ENCODE results near the gene CHL1.

Gene CHL1

DNA sequence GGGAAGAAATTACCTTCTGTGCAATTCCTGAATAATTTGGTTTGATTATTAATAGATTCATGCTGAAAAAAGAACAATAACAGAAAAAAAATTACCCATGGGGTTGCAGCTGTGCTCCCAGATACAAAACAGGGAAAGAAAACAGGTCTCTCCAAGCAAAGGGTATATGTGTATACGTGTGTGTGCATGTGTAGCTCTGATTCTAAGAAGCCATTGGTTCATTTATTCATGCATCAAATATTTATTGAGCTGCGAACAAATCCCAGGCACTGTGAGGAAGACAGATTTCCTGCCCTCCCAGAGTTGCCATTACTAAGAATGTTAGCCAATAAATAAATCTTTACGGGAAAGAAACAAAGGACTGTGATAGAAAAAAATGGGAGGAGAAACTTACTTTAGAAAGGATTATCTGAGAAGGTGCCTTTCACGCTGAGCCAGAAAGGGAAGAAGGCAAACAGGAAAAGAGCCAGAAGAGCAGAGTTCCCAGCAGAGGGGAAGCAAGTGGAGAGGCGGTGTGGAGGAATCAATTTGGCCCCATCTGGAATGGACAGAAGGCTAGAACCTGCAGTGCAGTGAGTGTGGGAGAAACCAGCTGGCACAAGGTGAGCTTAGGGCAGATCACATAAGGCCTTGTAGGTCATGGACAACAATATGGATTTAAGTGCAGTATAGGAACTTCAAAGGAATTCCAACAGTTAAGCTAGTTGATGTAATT is 20.7 kb downstream of the CHL1 start:
- DNase-seq (ENCODE audit: low spot score) = no peak

DNA sequence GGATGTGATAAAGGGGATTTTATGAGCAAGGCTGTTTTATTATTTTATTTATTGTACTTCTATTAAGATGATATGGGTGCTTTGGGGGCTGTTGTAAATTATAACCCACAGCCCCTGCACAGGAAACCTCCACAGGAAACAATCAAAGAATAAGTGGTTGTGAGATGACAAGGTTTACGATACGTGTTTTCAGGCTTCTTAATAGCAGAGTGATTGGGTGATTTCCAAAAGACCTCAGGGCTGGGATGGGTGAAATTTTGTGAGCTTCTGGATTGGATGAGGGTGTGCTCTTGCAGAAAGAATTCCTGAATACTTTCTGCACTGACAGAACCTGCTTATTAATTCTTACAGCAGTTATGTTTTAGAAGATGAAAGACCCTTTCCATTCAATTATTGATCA is 21.4 kb downstream of the CHL1 start:
- DNase-seq (ENCODE audit: low spot score) = no peak

DNA sequence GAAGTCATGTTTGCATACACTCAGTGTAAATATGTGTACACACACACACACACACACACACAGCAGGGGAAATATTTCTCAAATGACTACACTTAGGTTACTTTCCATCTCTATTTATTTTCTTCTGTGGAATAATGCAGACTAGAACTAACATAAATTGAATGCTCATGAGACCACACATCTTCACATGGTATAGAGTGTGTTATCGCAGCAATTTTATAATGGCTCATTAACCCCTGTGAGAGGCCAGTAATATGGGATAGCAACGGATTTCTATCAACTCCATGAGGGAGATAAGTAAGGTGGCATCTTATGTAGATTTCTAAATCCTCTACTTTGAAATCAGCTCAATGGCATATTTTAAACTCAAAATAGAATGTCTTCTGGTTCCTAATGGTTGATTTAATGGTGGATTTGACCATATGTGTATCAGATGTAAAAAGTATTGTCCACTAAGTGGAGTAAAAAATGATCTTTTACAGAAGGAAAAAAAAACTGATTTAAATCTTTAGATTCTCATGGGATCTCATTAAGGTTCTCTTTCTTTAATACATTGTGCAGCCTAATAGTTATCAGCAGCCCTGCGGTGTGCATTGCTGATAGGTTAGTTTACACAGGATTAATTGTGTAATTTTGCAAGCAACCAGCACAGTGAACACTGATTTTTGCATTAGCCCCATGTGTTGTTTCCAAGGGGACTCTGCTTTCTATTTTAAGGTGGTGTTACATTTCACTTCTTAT is 32.0 kb downstream of the CHL1 start:
- no peak for DNase-seq (ENCODE audit: low spot score)

DNA sequence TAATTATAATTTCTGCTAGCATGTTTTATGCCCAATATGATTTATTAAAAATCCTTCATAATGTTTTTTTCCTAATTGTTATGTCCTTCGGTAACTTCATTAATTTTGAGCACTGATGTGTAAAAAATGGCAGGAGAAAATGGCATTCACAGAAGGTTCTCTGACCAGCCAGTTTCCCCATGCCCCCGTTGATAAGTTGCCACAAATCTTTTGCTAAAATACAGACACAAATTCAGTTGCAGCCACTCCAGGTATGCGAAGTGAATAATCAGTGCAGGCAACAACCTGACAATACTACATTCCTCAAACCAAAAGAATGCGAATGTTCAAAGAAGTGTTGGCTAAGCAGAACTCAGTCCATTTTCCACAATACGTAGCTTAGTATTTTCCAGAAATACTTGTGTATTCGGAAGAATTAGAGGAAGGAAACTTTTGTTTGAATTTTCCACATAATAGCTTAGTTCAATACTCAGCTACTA is 32.7 kb downstream of the CHL1 start:
- DNase-seq (ENCODE audit: low spot score) = no peak

DNA sequence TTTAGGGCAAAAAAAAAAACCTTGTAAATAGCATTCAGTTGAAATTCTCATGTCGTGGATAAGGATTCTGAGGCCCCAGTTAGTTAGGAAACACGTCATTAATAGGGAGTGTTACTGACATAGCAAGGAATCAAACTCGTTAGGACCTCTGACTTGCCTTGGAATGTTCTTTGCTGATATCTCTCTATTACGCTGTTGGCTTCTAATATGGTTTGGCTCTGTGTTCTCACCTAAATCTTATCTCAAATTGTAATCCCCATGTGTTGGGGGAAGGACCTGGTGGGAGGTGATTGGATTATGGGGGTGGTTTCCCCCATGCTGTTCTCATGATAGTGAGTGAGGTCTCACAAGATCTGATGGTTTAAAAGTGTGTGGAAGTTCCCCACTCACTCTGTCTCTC is 40.3 kb downstream of the CHL1 start:
- no peak for DNase-seq (ENCODE audit: low spot score)

DNA sequence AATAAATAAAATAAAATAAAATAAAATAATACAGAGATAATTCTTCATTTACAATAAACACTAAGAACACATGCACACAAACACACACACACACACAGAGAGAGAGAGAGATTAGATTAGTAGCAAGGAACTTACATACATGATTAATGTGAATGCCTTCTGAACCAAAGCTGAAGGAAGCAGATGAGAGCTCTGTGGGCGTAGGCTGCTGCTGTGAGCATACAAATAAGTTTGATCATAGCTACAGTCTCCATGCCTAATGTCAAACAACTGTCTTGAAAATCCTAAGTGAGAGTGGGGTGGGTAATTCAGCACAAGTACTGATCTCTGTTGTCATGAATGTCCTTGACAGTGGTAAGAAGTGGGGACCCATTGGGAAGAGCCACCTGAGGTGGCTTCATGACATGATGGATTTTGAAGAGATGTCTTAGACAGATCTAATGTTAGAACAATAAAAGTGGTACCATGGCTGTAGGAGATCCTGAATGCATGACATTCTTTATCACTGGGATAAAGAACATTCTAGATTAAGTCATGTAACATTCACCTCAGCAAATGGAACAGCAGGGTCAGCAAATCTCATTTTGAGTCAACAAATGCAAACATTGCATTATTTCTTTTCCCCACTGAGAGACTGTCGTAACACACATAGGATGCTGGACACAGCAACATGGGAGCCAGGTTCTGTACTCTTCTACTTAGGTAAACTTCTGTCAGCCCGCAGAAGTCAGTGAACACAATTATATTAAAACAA is 46.2 kb downstream of the CHL1 start:
- DNase-seq (ENCODE audit: low spot score) = no peak

DNA sequence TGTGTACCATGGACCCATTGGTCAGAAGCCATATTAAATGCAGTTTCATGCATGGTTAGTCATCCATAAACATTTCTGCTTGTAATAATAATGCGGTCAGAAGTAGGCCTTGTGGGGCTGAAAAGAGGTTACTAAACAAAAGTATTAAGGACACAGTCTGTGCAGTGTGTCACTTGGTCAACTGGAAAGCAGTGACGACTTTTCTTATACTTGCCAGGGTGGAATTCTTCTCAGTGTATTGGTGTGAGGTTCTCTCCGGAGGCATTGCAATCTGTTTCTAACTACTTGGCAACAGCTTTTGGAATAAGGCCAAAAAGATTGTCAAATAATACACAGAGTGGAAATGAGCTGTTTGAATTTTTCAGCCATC is 46.8 kb downstream of the CHL1 start:
- DNase-seq (ENCODE audit: low spot score) = no peak

DNA sequence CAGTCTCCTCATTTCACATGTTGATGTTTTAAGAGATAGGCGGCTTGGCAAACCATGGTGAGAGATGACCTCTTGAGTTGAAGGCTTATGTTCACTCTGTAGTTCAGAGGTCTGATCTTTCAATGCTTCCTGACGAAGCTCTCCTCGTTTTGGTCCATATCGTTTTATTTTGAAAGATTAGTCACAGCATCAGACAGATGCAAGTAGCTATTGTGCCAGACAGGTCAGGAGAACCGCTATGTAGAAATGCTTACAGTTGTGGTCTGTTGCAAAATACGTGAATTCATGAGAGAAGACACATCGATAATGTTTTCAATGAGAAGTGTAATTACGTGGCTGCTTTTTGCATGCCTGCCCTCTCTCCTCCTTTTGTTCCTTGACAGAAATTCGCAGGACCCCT is 47.5 kb downstream of the CHL1 start:
- DNase-seq (ENCODE audit: low spot score) = no peak

DNA sequence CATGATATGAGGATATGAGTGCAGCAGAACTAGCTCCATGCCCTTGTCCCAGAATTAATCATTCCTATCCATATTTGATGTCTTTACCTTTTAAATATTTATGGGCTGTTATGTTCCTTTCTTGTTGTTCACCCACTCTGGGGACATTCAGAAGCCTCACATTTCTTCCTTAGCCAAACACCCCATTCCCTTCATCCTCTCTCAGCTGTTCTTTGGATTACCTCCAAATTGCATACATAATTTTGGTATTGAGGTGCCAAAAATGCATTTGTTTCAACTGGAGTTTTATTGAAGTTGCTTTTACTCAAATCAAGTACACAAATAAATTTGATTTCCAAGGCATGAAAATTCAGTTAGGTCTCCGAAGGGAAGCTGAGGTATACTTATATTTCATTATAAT is 51.4 kb downstream of the CHL1 start:
- no peak for DNase-seq (ENCODE audit: low spot score)

DNA sequence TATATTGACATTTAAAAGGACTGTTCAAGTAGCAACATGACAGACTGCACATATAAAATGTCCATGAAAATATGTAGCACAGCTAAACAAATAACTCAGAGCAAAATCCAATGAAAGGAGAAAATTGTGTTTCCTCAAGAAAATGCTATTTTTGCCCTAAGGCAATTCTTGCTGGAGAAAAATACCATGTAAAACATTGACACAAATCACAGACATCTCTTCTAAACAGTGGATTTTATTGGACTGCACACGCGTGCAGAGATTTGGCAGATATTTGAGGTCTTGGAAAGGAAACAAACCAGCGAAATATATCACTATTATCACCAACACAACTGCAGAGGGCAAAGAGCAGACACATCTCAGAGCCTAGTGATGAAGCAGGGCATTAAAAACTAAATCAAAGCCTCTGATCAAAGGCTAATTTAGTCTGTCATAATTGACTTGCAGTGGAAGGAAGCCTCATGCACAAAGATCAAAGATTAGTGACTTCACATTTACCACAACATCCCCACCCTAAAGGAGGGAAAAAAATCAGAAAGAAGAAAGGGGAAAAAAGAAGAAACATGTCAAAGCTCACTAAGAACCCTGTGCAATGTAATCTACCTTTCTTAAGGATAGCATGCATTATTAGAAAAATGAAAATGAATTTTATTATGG is 52.4 kb downstream of the CHL1 start:
- no peak for DNase-seq (ENCODE audit: low spot score)

DNA sequence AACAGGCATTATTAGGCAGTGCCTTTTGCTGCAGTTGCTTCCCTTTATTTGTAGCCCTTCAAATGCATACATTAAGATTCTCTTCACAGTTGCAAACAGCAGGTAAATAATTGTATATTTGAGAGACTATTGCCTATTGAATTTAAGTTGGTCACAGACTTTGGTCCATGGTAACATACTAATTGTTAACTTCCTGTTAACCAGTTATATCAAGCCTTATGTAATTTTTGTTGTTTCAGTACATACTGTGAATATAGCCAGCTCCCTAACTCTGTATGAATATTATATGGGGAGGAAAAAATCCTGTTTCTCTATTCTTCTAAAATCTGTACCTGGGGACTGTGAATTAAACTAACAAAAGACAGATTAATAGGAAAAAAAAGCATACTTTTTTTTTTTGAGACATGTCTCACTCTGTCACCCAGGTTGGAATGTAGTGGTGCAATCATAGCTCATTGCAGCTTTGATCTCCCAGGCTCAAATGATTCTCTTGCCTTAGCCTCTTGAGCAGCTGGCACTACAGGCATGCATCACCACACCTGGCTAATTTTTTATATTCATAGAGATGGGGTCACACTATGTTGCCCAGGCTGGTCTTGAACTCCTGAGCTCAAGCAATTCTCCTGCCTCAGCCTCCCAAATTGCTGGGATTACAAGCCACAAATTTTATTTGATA is 53.2 kb downstream of the CHL1 start:
- no peak for DNase-seq (ENCODE audit: low spot score)

DNA sequence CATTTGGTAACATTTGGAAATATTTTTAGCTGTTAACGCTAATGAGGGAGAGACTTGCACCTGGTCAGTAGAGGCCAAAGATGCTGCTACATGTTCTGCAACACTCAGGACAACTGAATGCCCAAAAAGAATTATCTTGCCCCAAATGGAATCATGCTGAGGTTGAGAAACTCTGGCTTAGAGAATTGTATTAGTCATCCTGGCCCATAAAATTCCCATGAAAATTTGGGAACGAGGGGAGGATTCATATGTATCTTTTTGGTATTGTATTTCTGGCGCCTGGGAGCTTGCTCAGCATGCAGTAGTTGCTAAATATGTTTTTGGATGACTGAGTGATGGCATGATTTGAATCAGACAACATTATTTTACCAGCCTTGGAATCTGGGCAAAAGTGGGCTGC is 59.9 kb downstream of the CHL1 start:
- no peak for DNase-seq (ENCODE audit: low spot score)

DNA sequence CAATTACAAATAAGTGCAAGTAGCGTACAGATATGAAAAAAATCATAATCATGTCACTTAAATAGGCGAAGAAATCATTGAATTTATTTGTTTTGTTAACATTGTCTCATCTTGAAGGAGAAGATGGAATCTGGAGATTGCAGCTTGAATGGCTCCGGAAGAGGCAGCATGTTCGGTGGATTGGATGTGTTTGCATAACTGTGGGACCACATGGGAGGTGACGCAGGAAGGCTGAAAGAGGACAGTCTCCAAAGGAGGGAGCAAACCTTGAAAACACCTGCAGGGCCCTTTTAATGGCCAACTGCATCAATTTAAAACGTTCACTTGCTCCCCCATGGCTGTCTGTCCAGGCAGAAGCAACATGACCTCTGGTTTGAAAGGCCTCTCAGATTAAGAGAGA is 61.3 kb downstream of the CHL1 start:
- DNase-seq (ENCODE audit: low spot score) = no peak

DNA sequence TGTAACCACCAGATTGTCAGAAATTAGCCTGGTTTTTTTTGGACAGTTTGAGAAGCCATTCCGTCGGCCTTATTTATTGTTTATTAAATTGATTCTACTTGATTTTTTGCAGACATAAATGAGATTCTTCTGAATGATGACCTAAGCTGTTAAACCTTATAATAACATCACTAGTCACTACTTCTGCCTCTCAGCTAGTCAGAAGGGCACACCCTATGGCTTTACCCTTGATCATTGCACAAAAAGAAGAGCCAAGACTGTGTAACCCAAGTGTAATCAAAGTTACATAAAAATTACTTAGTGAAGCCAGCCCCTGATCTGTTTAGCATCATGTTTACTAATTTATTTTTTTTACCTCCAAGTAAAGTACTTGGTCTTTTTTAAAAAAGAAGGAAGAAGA is 64.3 kb downstream of the CHL1 start:
- DNase-seq (ENCODE audit: low spot score) = no peak

DNA sequence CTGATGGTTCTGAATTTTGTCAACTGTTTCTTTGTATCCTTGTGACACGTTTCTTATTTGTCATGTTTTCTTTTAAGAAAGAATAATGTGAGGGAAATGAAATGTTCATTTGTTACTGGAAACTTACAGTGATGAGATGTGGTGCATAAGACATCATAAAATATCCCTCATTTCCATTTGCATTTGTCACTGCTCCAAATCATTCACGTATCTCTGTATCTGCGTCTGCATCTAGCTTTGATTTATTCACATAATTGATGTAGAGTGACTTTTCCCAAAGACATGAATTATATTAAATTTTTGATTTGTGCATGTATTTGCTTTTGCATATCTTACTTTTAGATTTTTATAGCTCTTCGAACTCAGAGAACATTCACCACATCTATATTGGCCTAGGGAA is 66.8 kb downstream of the CHL1 start:
- DNase-seq (ENCODE audit: low spot score) = no peak

DNA sequence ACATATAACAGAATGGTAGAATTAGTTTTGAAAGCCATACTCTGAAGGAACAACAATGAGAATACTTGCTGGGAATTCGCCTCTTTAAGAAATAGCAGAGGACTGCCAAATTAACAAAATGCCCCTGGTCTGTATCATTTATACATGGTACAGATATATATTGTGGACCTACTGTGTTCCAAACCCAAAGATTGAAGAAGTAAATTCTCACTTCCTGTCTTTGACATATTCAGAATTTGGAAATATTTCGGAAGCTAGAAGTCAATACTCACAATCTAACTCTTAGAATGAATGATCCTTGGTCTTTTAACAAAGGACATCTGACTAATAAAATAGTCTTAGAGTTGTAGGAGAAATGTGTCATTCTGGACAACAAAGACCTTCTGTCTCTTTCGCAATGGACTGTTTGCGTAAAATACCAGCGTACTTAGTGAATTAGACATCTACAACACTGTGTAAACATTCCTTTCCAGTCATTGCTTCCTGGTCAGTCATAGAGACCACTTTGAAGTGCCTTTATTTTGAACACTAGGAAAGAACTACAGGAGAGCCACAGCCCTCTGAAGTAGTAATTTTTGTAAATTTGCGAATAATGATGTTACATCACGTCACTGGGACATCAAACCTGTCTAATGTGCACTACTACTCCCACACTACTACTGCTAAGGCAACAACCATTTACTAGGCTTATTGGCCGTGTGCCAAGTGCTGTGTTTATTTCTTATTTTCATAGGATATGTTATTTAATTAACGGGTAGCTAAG is 68.0 kb downstream of the CHL1 start:
- DNase-seq (ENCODE audit: low spot score) = no peak

DNA sequence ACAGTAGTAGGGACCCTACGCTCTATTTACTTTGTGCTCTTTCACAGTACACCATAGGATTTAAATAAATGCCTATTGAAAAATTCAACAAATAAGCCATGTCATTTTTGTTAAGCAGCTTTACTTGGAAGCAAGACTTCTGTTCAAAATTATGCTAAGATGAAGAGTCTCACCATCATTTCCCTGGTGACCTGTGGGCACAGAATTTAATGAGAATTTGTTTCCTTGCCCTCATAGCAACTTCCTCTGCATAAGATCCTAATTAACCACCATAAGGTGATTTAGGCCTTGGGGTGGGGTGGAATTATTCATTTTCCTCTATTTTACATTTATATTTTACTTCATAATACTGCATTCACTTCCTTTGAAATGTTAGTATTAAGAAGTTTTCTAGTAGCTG is 70.5 kb downstream of the CHL1 start:
- no peak for DNase-seq (ENCODE audit: low spot score)

DNA sequence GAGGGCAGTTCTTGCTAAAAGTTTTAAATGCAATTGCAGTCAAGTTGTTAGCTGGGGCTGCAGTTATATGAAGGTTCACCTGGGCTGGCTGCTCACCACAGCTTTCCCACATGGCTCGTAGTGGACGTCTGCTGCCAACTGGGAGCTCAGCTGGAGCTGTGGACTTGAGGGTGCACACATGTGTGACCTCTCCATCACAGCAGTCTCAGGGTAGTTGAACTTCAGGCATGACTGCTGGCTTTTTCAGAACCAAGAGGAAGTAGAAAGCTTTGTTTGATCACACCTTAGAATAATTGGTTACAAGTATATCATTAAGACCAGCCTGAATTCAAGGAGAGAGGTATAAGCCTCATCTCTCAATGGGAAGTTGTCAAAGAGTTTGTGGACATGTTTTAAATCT is 74.1 kb downstream of the CHL1 start:
- DNase-seq (ENCODE audit: low spot score) = no peak

DNA sequence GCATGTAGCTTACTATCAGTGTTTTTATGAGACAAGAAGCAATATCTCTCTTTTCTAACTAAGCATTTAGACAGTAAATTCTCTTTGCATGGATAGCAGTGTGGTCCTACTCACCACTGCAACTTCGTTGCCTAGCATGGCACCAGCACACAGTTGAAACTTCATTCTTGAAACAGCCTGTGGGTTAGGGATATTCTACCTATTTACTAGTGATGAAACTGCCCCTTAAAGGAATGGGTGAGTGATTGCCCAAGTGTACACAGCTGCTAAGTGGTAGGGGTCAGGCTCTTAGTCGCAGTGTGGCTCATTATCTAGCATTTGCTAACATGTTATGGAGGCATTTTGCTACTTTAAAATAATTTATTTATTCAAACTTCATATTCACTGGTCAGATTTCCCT is 78.4 kb downstream of the CHL1 start:
- DNase-seq (ENCODE audit: low spot score) = no peak

DNA sequence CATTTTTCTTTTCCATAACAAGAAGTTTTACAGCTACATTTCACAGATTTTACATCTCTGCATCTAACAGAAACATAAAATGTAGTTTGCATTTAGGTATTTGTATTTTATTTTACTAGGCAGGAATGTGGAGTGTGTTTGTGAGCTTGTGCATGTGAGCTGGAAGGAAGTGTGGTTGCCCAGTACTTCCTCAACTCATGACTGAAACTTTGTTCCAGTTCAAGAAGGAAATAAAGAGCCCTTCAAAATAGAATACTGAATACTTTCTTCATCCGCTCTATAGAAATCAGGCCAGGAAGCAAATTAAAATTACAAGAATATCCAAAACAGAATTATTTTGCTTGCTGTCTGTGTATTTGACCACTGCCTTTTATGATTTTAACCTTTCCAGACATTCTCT is 81.3 kb downstream of the CHL1 start:
- no peak for DNase-seq (ENCODE audit: low spot score)

DNA sequence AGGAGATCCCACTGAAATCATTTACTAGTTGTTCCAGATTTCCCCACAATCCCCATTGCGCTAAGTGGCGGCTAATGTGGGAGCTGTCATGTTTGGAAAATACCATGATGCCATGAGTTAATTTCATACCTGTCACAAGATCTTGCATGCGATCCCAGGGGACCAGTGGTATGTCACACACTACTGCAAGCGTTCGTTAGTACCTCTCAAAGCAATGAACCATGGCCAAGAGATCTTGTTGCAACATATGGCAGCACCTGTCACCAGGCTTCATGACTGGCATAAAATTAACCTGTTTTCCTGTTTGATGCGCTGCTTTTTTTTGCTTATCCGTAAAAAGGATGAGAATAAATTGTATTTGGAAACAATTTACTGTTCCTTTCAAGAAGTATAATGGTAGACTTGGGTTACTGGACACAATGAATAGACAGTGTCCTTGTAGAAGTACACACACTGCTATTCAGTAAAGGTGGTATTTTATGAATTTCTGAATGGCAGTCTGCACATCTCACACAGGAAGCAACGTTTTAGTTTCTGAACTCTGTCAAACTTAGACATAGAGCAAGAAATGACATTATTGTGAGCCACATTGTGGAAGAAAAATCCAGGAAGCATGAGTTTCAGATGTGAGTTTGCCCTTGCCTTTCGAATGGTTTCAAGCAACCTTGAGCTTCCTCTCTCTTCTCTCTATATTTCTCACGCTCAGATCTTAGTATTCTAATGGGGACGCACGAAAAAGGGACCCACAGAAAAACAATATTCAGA is 81.9 kb downstream of the CHL1 start:
- no peak for DNase-seq (ENCODE audit: low spot score)
